ENCODE results near the gene QSER1. TPM values are rescaled to one million over a fixed set of nuclear protein-coding genes. Genes with fewer than 3 reads are reported as not detected.
A peak's percentile ranks its signal among the peaks of the same experiment; 100 is the strongest.

The QSER1 gene
- total and polyA plus RNA-seq, 2 experiments from 2014 or later, result 4.5 to 32.1 TPM

DNA sequence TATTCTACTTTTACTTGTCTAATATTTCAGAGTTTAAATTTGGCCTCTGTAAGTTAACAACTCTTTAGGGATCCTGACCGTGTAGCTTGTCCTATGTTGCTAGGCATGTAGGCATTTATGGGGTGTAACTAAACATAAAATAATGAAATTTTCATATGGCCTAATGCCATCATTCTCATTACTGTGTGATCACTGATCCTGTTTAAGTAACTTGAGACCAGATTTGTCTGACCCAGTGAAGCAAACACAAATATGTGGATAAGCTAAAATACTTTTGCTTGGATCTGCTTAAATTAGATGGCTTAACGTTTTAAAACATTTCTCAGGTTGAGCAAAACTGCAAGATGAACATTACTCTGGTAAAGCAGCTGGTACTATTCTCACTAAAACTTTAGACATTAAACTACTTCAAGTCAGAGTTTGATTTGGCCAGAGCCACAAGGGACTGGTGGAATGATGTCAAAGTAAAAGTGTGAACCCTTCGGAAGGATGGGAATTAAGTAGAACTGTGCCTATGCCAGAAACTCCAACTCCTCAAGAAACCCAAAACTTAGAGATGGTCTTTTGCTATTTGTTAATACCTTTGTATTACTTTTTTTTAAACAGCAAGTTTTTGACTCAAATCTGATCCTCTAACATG is 12.5 kb downstream of the QSER1 start:
- H3K9me3 ChIP-seq (ENCODE audit: low read depth), result no peaks in the 10 kb centered on the region
- H3K36me3 ChIP-seq, result no peaks in the 10 kb centered on the region
- peak in 1 of 2 donors; percentile 7 for DNase-seq (ENCODE audit: low read depth in 1 of 2, low spot score in 1 of 2)
- no peaks in the 10 kb centered on the region for H3K27me3 ChIP-seq
- H3K27ac ChIP-seq, result peak overlapping the region; percentile 11
- H3K4me1 ChIP-seq (ENCODE audit: low read depth), result peaks cover 4% of the 10 kb centered on the region
- no peak overlapping the region for H3K4me3 ChIP-seq
- TF ChIP-seq, protein P1, sequence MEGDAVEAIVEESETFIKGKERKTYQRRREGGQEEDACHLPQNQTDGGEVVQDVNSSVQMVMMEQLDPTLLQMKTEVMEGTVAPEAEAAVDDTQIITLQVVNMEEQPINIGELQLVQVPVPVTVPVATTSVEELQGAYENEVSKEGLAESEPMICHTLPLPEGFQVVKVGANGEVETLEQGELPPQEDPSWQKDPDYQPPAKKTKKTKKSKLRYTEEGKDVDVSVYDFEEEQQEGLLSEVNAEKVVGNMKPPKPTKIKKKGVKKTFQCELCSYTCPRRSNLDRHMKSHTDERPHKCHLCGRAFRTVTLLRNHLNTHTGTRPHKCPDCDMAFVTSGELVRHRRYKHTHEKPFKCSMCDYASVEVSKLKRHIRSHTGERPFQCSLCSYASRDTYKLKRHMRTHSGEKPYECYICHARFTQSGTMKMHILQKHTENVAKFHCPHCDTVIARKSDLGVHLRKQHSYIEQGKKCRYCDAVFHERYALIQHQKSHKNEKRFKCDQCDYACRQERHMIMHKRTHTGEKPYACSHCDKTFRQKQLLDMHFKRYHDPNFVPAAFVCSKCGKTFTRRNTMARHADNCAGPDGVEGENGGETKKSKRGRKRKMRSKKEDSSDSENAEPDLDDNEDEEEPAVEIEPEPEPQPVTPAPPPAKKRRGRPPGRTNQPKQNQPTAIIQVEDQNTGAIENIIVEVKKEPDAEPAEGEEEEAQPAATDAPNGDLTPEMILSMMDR (IDR thresholded peaks at IDR 0.05; ENCODE audit: low read depth, low read length), result no peak

DNA sequence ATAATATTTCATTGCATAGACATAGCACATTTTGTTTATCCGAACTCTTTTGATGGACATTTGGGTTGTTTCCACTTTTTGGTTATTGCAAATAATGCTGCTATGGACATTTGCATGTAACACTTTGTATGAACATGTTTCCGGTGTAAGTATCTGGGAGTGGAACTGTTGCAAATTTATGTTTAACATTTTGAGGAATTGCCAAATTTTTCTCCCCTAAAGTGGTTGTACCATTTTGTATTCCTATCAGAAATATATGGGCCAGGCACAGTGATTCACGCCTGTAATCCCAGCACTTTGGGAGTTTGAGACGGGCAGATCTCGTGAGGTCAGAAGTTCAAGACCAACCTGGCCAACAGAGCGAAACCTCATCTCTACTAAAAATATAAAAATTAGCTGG is 16.0 kb downstream of the QSER1 start:
- no peak overlapping the region for H3K4me3 ChIP-seq
- H3K27me3 ChIP-seq, result no peaks in the 10 kb centered on the region
- DNase-seq (ENCODE audit: low read depth in 1 of 2, low spot score in 1 of 2), result no peak
- H3K4me1 ChIP-seq (ENCODE audit: low read depth), result no peaks in the 10 kb centered on the region
- H3K9me3 ChIP-seq (ENCODE audit: low read depth), result no peaks in the 10 kb centered on the region
- TF ChIP-seq, protein P1 (IDR thresholded peaks at IDR 0.05; ENCODE audit: low read depth, low read length), result no peak
- H3K27ac ChIP-seq, result no peak overlapping the region
- no peaks in the 10 kb centered on the region for H3K36me3 ChIP-seq

DNA sequence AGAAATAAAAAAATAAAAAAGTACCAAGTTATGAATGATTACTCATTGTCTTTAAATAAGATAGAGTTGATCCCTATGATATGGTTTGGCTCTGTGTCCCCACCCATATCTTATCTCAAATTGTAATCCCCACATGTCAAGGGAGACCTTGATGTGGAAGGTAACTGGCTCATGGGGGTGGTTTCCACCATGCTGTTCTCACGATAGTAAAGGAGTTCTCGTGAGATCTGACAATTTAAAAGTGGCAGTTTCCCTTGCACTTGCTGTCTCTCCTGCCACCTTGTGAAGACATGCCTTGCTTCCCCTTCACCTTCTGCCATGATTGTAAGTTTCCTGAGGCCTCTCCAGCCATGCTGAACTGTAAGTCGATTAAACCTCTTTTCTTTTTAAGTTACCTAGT is 18.8 kb downstream of the QSER1 start:
- Histone ChIP-seq H3K27ac (no peak overlapping the region), H3K27me3 (no peaks in the 10 kb centered on the region), H3K36me3 (no peaks in the 10 kb centered on the region), H3K9me3 (ENCODE audit: low read depth) (no peaks in the 10 kb centered on the region), H3K4me1 (ENCODE audit: low read depth) (no peaks in the 10 kb centered on the region), H3K4me3 (no peak overlapping the region)
- no peak for DNase-seq (ENCODE audit: low read depth in 1 of 2, low spot score in 1 of 2)
- TF ChIP-seq, protein P1 (IDR thresholded peaks at IDR 0.05; ENCODE audit: low read depth, low read length), result no peak

DNA sequence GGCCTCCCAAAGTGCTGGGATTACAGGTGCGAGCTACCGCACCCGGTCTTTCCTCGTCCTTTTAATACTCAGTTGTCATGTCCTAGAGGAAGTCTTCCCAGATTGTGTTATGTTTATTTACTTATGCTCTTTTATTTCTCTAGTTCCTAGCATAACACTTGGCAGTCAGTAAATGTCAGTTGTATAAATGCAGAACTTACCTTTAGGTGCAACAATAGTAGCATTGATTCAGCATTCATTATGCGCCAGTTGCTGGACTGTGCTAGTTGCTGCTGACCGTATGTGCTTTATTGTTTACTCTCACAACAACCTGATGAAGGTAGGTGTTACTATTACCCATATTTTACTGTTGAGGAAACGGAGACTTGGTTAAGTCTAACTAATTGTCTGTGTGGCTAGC is 20.8 kb downstream of the QSER1 start:
- Histone ChIP-seq H3K27ac (no peak overlapping the region), H3K36me3 (no peaks in the 10 kb centered on the region), H3K9me3 (ENCODE audit: low read depth) (no peaks in the 10 kb centered on the region), H3K4me3 (no peak overlapping the region), H3K4me1 (ENCODE audit: low read depth) (no peaks in the 10 kb centered on the region), H3K27me3 (no peaks in the 10 kb centered on the region)
- TF ChIP-seq, protein P1 (IDR thresholded peaks at IDR 0.05; ENCODE audit: low read depth, low read length), result no peak
- no peak for DNase-seq (ENCODE audit: low read depth in 1 of 2, low spot score in 1 of 2)

DNA sequence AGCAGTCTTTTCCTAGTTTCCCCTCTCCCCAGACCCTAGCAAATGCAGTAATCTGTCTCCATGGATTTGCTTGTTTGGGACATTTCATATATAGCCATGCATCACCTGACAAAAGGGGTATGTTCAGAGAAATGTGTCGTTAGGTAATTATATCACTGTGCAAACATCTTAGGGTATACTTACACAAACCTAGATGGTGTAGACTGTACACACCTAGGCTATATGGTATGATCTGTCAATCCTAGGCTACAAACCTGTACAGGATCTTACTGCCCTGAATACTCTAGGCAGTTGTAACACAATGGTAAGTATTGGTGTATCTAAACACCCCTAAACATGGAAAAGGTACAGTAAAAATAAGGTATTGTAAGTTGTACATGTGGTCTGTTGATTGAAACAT is 23.8 kb downstream of the QSER1 start:
- no peaks in the 10 kb centered on the region for H3K9me3 ChIP-seq (ENCODE audit: low read depth)
- H3K36me3 ChIP-seq, result no peaks in the 10 kb centered on the region
- no peak for DNase-seq (ENCODE audit: low read depth in 1 of 2, low spot score in 1 of 2)
- H3K4me1 ChIP-seq (ENCODE audit: low read depth), result peaks cover 9% of the 10 kb centered on the region
- H3K27ac ChIP-seq, result no peak overlapping the region
- H3K4me3 ChIP-seq, result no peak overlapping the region
- TF ChIP-seq, protein P1 (IDR thresholded peaks at IDR 0.05; ENCODE audit: low read depth, low read length), result no peak
- no peaks in the 10 kb centered on the region for H3K27me3 ChIP-seq
